ENCODE measurements around the gene C2CD4C.
"Not testable (repeated sequence)": the region's sequence is repeated elsewhere in the genome, so short reads cannot be mapped to it uniquely, and the experiment has no call there.

The C2CD4C gene

GRCh38 chr19:438416-438958, 29.5 kb upstream of the C2CD4C start:
- DNase-seq (ENCODE audit: low spot score) = no peak

- no peak for DNase-seq (ENCODE audit: low spot score)
Observed at GRCh38 chr19:437041-437440, 28.1 kb upstream of the C2CD4C start.

GRCh38 chr19:436413-436950, 27.5 kb upstream of the C2CD4C start:
- DNase-seq (ENCODE audit: low spot score) = no peak

GRCh38 chr19:435707-436412, 26.9 kb upstream of the C2CD4C start:
- no peak for DNase-seq (ENCODE audit: low spot score)

GRCh38 chr19:435056-435706, 26.2 kb upstream of the C2CD4C start:
- DNase-seq (ENCODE audit: low spot score) = no peak

GRCh38 chr19:434152-434960, 25.4 kb upstream of the C2CD4C start:
- DNase-seq (ENCODE audit: low spot score) = no peak

GRCh38 chr19:430701-431100, 21.8 kb upstream of the C2CD4C start:
- DNase-seq (ENCODE audit: low spot score) = no peak

- DNase-seq (ENCODE audit: low spot score) = no peak
Observed at GRCh38 chr19:428149-428548, 19.2 kb upstream of the C2CD4C start.

GRCh38 chr19:427675-428074, 18.7 kb upstream of the C2CD4C start:
- not testable (repeated sequence) for DNase-seq (ENCODE audit: low spot score)

- DNase-seq (ENCODE audit: low spot score) = no peak
Observed at GRCh38 chr19:426725-427445, 17.9 kb upstream of the C2CD4C start.

- DNase-seq (ENCODE audit: low spot score) = no peak
Observed at GRCh38 chr19:425056-425455, 16.1 kb upstream of the C2CD4C start.

GRCh38 chr19:424546-424945, 15.6 kb upstream of the C2CD4C start:
- DNase-seq (ENCODE audit: low spot score) = no peak

- DNase-seq (ENCODE audit: low spot score) = no peak
Observed at GRCh38 chr19:423691-424466, 14.9 kb upstream of the C2CD4C start.

- DNase-seq (ENCODE audit: low spot score) = not testable (repeated sequence)
Observed at GRCh38 chr19:422917-423226, 13.9 kb upstream of the C2CD4C start.

GRCh38 chr19:422213-422916, 13.4 kb upstream of the C2CD4C start:
- no peak for DNase-seq (ENCODE audit: low spot score)

GRCh38 chr19:419721-420515, 11.0 kb upstream of the C2CD4C start:
- DNase-seq (ENCODE audit: low spot score) = no peak

- DNase-seq (ENCODE audit: low spot score) = no peak
Observed at GRCh38 chr19:418761-419671, 10.1 kb upstream of the C2CD4C start.

GRCh38 chr19:416416-416815, 7.5 kb upstream of the C2CD4C start:
- no peak for DNase-seq (ENCODE audit: low spot score)

GRCh38 chr19:415292-415691, 6.3 kb upstream of the C2CD4C start:
- no peak for DNase-seq (ENCODE audit: low spot score)

Measured in germinal center (tissue), 1 donor.